Measurements from ENCODE around the gene RAB31. TPM values are rescaled to one million over a fixed set of nuclear protein-coding genes. Genes with fewer than 3 reads are reported as not detected.
A peak's percentile ranks its signal among the peaks of the same experiment; 100 is the strongest.
"Not testable (repeated sequence)": the region's sequence is repeated elsewhere in the genome, so short reads cannot be mapped to it uniquely, and the experiment has no call there.

RAB31 gene
- total RNA-seq, 2 donors from 2014 or later: 6.0 to 16.6 TPM

- DNase-seq; intact Hi-C loops (cut with DNase I, micrococcal nuclease); ATAC-seq: not testable (repeated sequence)
These were observed 62.0 kb downstream of the RAB31 start for GRCh38 chr18:9770111-9770510.

DNA sequence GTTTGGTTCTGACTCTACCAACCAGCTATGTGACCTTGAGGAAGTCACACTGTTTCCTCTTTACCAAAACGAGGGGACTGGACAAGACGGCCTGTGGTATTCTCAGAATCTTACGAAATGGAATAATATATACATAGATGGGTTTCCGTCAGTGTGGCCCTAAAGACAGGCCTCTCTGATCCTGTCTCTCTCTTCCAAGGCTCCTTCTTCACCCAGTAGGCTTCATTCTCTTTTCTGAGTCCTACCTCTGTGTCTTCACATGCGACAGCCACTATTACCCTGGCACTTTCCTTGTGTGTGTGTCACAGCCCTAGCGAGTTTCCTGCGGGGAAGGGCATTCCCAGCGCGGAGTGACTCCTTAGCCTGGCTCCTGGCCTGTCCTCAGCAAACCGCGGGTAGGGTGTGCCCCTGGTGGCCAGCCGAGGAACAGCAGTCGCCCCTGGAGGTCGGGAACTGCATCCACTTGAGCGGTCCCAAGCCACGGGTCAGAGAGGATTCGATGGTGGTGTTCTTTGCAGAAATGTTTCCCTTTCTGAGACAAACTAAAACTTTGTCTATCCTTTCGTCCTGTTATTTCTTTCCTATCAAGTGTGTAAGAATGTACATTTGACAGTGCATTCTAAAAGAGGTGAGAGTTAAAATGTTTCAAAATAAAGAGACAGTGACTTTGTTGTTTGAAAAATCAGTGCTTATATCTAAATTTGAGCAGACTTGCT is 63.3 kb downstream of the RAB31 start:
- intact Hi-C loops (cut with DNase I, micrococcal nuclease): no loop called here
- ATAC-seq: peak; percentile 98
- DNase-seq: peak; percentile 68 to 85

DNA sequence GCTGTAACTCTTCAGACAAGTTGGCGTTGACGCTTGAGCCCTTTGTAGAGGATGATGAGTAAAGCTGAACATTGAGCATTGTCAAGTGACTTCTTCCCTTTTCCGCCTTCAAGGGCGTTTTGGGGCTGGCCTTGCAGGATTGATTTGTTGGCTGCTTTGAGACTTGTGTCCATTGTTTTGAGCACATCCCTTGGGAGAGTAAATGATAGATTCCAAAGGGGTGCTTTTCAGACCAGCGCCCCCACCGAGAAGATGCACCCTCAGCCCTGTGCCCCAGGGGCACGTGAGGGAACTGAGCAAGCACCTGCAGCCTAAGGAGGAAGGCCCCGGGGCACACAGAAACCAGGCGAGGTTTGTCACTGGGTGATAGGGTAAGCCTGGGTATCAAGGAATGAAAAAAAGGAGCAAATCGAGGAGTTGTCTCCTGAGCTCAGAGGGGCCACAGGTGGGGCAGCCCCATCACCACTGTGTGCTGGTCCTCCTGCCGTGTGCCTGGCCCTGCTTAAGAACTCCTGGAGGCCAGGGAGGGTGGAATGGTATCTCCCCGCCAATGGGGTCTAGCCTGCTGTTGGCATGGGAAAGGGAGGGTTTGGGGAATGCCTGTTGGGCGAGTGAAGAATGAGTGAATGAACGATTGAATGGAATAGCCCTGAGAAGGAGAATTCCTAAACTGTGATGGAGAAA is 64.0 kb downstream of the RAB31 start:
- no peak for DNase-seq
- intact Hi-C loops (cut with DNase I, micrococcal nuclease): no loop called here
- ATAC-seq: no peak

DNA sequence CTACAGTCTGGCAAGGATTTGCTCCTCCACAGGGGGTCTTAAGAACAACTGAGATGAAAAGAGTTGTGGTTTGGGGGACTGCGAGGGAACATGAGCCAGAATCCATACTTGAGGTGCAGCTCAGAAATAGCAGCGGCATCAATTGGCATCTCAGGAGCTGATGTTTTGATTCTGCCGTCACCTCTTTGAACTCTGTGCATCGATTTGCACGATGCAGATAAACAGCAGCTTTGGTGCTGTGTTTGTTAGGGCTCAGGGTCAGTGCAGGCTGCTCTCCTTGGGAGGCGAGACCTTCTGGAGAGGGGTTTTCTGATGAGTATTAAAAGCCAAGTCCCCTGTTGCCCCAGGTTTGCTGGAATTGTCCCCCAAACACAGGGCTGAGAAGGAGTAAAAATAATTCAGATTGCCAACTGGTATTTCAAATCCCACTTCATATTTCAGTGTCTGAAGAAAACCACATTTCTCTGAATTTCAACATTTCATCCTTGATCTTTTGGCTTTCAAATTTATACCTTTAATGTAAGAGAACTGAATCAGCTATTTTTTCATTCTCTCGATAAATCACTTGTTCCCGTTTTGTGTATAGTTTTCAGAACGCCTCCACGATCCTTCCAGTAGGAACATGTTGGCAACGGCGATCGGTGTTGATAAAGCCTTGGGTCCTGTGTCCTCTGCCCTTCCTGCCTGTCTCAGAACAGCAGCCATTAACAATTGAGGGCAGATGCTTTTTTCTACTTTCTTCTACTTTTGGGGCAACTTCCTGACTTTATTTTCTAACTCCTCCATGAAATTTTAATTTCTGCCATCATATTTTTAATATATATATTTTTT is 65.0 kb downstream of the RAB31 start:
- ATAC-seq: no peak
- intact Hi-C loops (cut with DNase I, micrococcal nuclease): no loop called here

GRCh38 chr18:9774150-9774549 is 66.0 kb downstream of the RAB31 start:
- DNase-seq (no peak), ATAC-seq (no peak)
- intact Hi-C loops (cut with DNase I, micrococcal nuclease): no loop called here

More for the DNA sequence above, 65.0 kb downstream of the RAB31 start:
- no peak for DNase-seq

DNA sequence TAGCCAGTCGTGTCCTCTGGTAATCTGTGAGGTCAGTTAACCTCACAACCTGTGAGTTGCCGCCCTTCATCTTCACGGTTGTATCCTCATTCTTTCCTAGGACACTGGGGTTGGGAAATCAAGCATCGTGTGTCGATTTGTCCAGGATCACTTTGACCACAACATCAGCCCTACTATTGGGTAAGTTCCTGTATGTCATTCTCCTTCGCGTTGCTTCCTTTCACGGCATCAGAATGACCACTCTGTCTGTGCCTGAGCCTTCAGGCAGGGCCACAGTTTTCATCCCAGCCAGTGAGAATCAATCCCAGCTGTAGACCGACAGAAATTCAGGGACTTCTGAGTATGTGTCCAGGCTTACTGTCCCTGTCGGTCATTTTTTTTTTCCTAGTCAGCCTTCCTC is 67.1 kb downstream of the RAB31 start:
- DNase-seq: no peak
- no peak for ATAC-seq
- intact Hi-C loops (cut with DNase I, micrococcal nuclease): no loop called here

- intact Hi-C loops (cut with DNase I, micrococcal nuclease): no loop called here
- DNase-seq (peak; percentile 21 to 35), ATAC-seq (peak; percentile 92)
These were observed 71.5 kb downstream of the RAB31 start for GRCh38 chr18:9779630-9780029.

- peak; percentile 44 for ATAC-seq
- no peak for DNase-seq
- intact Hi-C loops (cut with DNase I, micrococcal nuclease): no loop called here
These were observed 74.2 kb downstream of the RAB31 start for GRCh38 chr18:9782073-9782857.

DNA sequence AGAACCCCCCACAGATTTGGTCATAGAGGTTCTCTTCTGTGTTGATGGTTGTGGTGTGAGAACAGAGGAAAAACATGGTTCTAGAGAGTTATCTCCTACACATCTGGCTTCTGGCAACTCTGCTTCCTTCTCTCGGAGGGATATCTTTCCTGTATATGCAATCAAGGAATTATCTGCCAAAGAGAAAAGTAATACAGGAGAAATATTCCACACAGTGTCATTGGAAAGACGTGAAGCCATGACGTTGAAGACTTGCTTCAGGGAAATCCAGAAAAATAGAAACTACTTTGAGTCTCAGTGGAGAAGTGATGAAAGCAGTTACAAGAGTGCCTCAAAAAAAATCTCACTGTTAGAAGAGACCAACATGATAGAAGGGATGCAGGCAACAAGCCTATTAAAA is 78.5 kb downstream of the RAB31 start:
- intact Hi-C loops (cut with DNase I, micrococcal nuclease): no loop called here
- no peak for ATAC-seq
- DNase-seq: no peak

- ATAC-seq: no peak
- intact Hi-C loops (cut with DNase I, micrococcal nuclease): no loop called here
- no peak for DNase-seq
These were observed 78.9 kb downstream of the RAB31 start for GRCh38 chr18:9787036-9787435.

GRCh38 chr18:9787712-9788111 is 79.6 kb downstream of the RAB31 start:
- intact Hi-C loops (cut with DNase I, micrococcal nuclease): no loop called here
- ATAC-seq: no peak
- no peak for DNase-seq

DNA sequence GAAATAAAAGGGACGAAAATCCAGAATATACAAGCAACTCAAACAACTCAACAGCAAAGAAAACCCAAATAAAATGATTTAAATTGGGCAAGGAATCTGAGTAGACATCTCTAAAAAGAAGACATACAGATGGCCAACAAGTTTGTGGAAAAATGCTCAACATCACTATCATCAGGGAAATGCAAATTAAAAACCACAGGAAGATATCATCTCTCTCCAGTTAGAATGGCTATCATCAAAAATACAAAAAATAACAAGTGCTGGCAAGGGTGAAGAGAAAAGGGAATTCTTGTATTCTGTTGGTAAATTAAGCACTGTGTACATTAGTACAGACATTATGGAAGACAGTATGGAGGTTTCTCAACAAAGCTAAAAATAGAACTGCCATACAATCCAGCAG is 80.0 kb downstream of the RAB31 start:
- intact Hi-C loops (cut with DNase I, micrococcal nuclease): no loop called here
- no peak for ATAC-seq
- DNase-seq: no peak

DNA sequence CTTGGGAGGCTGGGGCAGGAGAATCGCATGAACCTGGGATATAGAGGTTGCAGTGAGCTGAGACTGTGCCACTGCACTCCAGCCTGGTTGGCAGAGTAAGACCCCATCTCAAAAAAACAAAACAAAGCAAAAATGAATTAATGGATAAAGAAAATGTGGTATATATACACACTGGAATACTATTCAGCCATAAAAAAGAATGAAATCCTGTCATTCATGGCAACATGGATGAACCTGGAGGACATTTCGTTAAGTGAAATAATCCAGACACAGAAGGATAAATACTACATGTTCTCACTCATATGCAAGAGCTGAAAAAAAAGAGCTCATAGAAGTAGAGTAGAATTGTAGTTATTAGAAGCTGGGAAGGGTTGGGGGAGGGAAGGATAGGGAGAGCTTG is 80.8 kb downstream of the RAB31 start:
- no peak for ATAC-seq
- intact Hi-C loops (cut with DNase I, micrococcal nuclease): no loop called here
- DNase-seq: no peak

GRCh38 chr18:9790261-9790660 is 82.2 kb downstream of the RAB31 start:
- ATAC-seq (no peak), DNase-seq (no peak)
- intact Hi-C loops (cut with DNase I, micrococcal nuclease): no loop called here

DNA sequence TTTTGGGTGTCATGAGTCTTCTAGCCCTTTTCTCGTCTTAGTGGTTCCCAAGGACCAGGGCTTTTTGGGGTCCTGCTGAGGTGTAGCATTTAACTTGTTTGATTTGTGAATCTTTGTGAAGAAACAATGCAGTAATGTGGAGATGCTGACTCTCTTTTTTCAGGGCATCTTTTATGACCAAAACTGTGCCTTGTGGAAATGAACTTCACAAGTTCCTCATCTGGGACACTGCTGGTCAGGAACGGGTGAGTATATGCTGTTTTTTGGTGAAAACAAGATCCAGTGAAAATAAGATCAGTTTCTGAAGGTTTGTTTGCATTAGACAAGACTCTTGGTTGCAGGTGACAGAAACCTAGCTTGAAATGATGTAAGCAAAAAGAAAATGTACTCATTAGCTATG is 83.9 kb downstream of the RAB31 start:
- intact Hi-C loops (cut with DNase I, micrococcal nuclease): no loop called here
- DNase-seq (no peak), ATAC-seq (no peak)

DNA sequence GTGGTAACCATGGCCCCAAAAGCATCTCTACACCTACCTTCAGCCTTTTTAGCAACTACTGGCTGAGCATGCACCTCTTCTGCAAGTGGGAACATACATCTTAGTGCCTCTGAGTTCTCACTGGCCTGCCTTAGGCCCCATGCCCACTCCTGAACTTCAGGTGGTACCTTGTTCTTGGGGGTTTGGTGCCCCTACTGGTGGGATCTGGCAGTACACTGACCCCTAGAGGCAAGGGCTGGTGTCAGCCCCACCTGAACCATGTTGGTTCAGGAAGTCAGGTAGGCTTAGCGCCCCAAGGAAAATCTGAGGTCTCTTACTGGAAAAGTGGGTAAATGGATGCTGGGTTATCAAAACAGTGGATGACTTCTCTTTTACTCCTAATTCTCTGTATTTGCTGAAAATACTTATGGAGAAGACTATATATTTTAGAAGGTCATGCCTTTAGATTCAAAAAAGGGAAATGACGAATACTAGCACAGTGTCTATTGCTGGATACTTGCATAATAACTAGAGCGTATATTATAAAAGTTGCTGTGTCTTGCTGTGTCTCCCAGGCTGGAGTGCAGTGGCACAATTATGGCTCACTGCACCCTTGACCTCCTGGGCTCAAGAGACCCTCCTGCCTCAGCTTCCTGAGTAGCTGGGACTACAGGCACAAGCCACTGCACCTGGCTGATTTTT is 84.6 kb downstream of the RAB31 start:
- ATAC-seq (no peak), DNase-seq (peak in 1 of 2 donors; percentile 24)

DNA sequence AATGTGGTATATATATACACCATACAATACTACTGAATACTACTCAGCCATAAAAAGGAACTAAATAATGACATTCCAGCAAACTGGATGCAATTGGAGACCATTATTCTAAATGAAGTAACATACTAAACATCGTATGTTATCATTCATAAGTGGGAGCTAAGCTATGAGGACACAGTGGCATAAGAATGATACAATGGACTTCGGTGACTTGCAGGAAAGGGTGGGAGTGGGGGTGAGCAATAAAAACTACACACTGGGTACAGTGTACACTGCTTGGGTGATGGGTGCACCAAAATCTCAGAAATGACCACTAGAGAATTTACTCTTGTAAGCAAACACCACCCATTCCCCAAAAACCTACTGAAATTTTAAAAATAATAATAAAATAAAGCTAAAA is 87.9 kb downstream of the RAB31 start:
- ATAC-seq (no peak), DNase-seq (no peak)

More for the DNA sequence above, 84.6 kb downstream of the RAB31 start:
- intact Hi-C loops (cut with DNase I, micrococcal nuclease): no loop called here

DNA sequence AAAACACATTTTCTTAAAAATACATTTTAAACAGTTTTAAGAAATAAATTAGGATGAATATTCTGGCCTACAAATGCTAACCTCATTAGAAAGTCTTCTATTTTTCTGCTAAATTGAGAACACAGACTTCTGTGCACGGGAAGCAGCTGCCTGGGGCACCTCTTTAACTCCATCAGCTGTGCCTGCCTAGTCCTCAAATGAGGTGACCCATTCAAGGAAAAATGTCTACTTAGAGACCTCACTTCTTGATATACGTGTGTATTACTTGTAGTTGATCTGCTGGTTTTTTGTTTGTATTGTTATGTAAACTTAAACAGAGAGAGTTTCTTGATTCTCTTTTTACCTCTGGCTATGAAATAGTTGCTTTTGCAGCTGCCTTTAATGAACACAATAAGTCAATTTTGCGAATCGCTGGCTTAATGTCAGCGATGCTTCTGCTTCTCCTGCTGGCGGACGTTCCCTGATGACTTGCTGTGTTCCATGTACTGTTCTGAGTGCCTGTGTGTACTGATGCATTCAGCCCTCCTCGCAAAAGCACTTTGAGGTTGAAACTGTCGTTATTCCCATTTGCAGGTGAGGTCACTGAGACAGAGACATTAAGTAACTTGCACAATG is 88.9 kb downstream of the RAB31 start:
- ATAC-seq: no peak
- intact Hi-C loops (cut with DNase I, micrococcal nuclease): no loop called here
- no peak for DNase-seq

More for the DNA sequence above, 87.9 kb downstream of the RAB31 start:
- intact Hi-C loops (cut with DNase I, micrococcal nuclease): no loop called here

Data from left colon (tissue), 2 donors.